Effector memory CD4-positive, alpha-beta T cell (primary cell): ENCODE data around the gene UBASH3B.

Experiments
- DNase-seq, 3 donors: peaks; one replicate each; pipeline ENCODE4 v3.0.0-alpha.2; 2020
- H3K27ac ChIP-seq: 2 replicates; pipeline ENCODE4 v1.7.0; 2013; ENCODE audit warnings: mild to moderate bottlenecking, low read length, moderate library complexity; ENCODE audit not compliant: insufficient read depth, poor library complexity, severe bottlenecking
- H3K27me3 ChIP-seq: replicated peaks from 2 replicates; pipeline ENCODE4 v1.7.0; 2013; ENCODE audit warnings: mild to moderate bottlenecking, low read length; ENCODE audit not compliant: insufficient read depth, control insufficient read depth, poor library complexity, severe bottlenecking
- H3K36me3 ChIP-seq: 2 replicates; pipeline ENCODE4 v1.7.0; 2013; ENCODE audit warnings: mild to moderate bottlenecking, low read length, moderate library complexity; ENCODE audit not compliant: control insufficient read depth, insufficient read depth
- H3K4me1 ChIP-seq: 2 replicates; pipeline ENCODE4 v1.7.0; 2013; ENCODE audit warnings: low read length, mild to moderate bottlenecking; ENCODE audit not compliant: control insufficient read depth, insufficient read depth, poor library complexity, severe bottlenecking
- H3K4me3 ChIP-seq: 2 replicates; pipeline ENCODE4 v1.7.0; 2013; ENCODE audit warnings: low read length, low read depth, mild to moderate bottlenecking; ENCODE audit not compliant: insufficient read depth, poor library complexity, severe bottlenecking
- H3K9me3 ChIP-seq: 2 replicates; pipeline ENCODE4 v1.7.0; 2013; ENCODE audit warnings: mild to moderate bottlenecking, low read length, moderate library complexity; ENCODE audit not compliant: control insufficient read depth

The UBASH3B gene

GRCh38 chr11:122701143-122701542 is 45.6 kb downstream of the UBASH3B start:
- Histone ChIP-seq H3K27me3 (no peaks in the 10 kb centered on the region), H3K4me1 (peaks cover 35% of the 10 kb centered on the region), H3K9me3 (no peaks in the 10 kb centered on the region), H3K27ac (no peak overlapping the region), H3K4me3 (no peak overlapping the region), H3K36me3 (no peaks in the 10 kb centered on the region)
- DNase-seq, result no peak

DNA sequence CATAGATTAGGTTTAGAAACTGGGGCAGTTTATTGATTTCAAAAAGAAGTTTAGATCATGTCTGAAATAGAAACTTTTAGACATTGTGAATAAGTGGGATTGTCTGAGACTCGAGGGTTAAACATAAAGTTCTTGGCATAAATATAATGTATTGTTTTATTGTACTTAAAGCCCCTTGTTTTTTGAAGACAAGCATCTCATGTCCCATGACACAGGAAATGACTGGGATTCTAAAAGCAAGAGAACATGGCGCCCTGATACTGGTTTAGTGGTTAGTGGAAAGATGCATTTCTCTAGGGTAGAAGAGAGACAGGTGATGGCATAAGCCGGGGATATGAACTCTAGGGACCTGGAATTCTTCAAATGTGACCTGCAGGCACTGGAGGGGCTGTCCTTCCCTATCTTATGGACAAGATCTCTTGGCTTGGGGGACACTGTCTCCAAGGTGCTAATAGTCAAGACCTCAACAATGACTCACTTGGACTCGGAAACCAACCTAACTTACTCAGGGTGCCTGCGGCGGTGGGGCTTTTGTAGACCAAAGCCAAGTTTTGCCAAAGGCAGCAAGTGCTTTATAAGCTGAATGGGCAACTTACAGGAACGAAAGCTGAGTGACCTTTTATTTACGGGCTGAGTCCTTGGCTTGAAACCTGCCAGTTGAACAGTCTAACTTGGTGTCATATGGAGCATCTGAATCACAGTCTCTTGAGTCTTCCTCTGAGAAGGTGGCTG is 48.2 kb downstream of the UBASH3B start:
- H3K27ac ChIP-seq, result no peak overlapping the region
- no peak overlapping the region for H3K4me3 ChIP-seq
- no peak for DNase-seq
- no peaks in the 10 kb centered on the region for H3K27me3 ChIP-seq
- no peaks in the 10 kb centered on the region for H3K9me3 ChIP-seq
- peaks cover 9% of the 10 kb centered on the region for H3K4me1 ChIP-seq
- no peaks in the 10 kb centered on the region for H3K36me3 ChIP-seq

DNA sequence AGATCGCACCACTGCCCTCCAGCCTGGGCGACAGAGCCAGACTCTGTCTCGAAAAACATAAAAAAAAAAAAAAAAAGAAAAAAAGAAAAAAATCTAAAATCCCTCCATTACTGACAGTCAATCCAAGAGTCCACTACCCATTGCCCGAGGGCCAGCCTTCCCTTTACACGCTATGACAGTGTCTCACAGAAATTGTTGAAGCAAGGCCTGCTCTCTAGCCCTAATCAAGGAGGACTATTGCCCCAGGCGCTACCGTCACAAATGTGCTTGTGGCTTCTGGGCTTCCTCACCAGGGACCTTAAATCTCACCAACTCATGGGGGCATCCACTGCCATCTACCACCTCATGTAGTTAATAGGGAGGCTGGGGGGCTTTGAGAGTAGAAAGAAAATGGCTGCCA is 49.9 kb downstream of the UBASH3B start:
- no peak overlapping the region for H3K27ac ChIP-seq
- H3K36me3 ChIP-seq, result no peaks in the 10 kb centered on the region
- H3K27me3 ChIP-seq, result no peaks in the 10 kb centered on the region
- H3K4me3 ChIP-seq, result no peak overlapping the region
- peaks cover 6% of the 10 kb centered on the region for H3K4me1 ChIP-seq
- no peak for DNase-seq
- no peaks in the 10 kb centered on the region for H3K9me3 ChIP-seq

DNA sequence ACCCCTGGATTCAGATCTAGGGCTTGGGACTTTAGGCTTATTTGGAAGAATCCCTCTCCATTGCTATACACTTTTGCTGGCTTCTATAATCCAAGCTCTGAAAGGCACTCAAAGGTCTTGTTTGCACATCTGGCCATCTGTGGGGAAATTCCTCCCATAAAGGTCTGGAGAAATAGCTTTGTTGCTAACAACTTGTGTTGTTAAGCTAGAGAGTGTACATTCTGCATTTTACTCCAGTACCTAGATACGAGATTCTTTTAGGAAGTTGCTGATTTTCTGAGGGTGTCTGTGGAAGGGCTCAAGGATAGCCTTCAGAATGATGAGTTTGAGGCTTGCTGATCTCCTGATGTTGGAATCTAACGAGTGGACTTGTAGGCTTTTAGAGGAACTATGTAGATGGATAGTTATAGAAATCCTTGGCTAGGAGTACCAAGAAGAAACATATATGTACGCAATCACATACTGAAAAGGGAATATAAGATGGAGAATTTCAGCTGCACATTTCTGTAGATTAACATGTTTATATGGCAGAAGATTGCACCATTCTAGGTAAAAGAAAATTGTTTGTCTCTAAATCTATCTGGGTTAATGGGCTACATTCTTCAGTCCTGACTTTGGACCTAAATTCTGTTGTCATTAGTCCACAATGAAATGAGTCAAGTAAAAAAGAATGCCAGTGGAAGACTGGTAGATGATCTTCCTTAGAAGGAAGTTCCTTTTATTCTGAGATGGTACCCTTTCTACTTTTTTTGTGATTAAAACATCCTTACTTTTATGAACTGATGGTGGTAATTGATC is 51.0 kb downstream of the UBASH3B start:
- Histone ChIP-seq H3K9me3 (no peaks in the 10 kb centered on the region), H3K27ac (no peak overlapping the region), H3K4me3 (no peak overlapping the region), H3K4me1 (peaks cover 6% of the 10 kb centered on the region), H3K36me3 (no peaks in the 10 kb centered on the region), H3K27me3 (no peaks in the 10 kb centered on the region)
- no peak for DNase-seq

DNA sequence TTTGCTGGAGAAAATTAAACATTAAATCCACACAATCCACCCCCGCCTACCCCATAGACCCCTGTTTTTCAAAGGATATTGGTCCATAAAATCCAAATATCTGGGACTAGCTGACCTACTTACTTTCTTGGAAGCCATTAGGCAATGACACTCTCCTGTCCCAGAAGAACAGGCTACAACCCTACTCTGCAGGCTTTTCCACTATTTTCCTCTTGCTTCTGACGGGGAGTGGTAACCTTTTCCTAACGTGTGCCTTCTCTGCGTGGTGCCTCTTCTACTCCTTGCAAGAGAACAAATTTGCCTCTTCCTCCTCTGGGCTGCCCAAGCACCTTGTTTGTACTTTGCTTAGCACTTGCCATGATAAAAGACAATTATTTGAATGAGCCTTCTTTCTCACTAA is 51.6 kb downstream of the UBASH3B start:
- Histone ChIP-seq H3K36me3 (no peaks in the 10 kb centered on the region), H3K27me3 (no peaks in the 10 kb centered on the region), H3K4me1 (peaks cover 6% of the 10 kb centered on the region), H3K27ac (no peak overlapping the region), H3K4me3 (no peak overlapping the region), H3K9me3 (no peaks in the 10 kb centered on the region)
- DNase-seq, result no peak

DNA sequence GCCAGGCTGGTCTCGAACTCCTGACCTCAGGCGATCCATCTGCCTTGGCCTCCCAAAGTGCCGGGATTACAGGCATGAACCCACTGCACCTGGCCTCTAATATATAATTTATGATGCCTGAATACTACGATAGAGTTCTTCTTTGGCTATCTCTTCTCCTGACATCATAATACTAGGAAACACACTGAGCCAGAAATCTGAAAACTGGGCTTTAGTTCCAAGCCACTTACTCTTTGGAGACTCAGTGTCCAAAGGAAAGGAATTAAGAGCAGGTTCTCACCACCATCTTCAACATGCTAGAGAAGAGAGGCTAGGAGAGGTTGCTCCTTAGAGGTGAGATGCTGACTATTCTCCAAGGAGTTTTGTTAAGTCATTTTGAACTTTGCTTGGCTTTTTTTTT is 52.4 kb downstream of the UBASH3B start:
- no peaks in the 10 kb centered on the region for H3K27me3 ChIP-seq
- H3K27ac ChIP-seq, result no peak overlapping the region
- H3K4me1 ChIP-seq, result peaks cover 6% of the 10 kb centered on the region
- H3K9me3 ChIP-seq, result no peaks in the 10 kb centered on the region
- DNase-seq, result no peak
- H3K36me3 ChIP-seq, result no peaks in the 10 kb centered on the region
- no peak overlapping the region for H3K4me3 ChIP-seq

DNA sequence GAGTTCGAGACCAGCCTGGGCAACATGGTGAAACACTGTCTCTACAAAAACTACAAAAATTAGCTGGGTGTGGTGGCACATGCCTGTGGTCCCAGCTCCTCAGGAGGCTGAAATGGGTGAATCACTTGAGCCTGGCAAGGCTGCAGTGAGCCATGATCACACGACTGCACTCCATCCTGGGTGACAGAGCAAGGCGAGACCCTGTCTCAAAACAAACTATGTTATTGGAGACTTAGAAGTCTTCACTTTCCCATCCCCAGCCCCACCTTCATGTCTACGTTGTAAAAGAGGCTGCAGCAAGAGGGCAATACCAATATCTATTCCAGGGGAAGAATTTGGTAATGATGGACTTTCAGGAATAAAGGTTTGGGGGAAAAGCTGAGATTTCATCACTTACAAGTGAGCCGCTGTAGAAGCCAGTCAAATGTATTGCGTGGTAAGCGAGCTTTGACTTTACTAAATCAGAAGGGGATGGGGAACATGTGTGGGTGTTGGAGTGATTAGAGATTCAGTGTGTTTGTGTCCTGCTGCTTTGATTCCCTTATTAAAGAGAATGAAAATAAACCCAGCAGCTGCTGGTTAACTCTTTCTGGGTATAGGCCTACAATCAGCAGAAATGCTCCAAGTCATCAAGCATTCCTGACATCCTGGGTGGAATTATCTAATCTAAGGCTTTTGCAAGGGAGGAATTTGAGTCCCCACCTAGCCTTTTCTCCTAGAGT is 53.7 kb downstream of the UBASH3B start:
- peaks cover 1% of the 10 kb centered on the region for H3K4me1 ChIP-seq
- no peaks in the 10 kb centered on the region for H3K36me3 ChIP-seq
- no peak overlapping the region for H3K4me3 ChIP-seq
- no peak for DNase-seq
- no peak overlapping the region for H3K27ac ChIP-seq
- H3K27me3 ChIP-seq, result no peaks in the 10 kb centered on the region
- H3K9me3 ChIP-seq, result no peaks in the 10 kb centered on the region

GRCh38 chr11:122711362-122711761 is 55.8 kb downstream of the UBASH3B start:
- no peak overlapping the region for H3K27ac ChIP-seq
- no peaks in the 10 kb centered on the region for H3K9me3 ChIP-seq
- no peak for DNase-seq
- no peaks in the 10 kb centered on the region for H3K36me3 ChIP-seq
- H3K27me3 ChIP-seq, result no peaks in the 10 kb centered on the region
- H3K4me3 ChIP-seq, result no peak overlapping the region
- peaks cover 2% of the 10 kb centered on the region for H3K4me1 ChIP-seq

DNA sequence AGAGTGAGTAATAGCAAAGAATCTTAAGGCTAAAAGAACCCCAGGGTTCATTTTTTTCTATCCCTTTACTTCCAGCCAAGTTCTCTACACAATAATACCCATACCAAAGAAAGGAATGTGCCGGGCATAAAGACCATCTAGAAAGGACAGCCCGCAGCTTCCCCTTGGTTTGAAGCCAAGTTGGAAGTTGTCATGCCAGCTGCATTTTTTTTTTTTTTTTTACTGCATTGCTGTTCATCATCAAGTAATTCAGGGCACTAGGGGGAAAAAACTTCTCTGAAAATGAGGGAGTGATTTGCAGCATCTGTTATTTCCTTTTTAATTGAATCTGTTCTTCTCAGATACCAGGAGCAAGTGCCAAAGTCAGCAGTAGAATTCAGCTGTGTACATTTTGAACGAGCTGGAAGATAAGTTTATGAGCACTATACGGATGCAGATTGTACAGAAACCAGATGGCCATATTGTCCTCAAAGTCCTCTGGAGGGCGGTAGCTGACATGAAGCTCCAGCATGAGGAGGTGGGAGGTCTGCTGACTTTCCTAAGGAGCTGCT is 56.4 kb downstream of the UBASH3B start:
- Histone ChIP-seq H3K27ac (no peak overlapping the region), H3K4me3 (no peak overlapping the region), H3K9me3 (no peaks in the 10 kb centered on the region), H3K27me3 (no peaks in the 10 kb centered on the region), H3K36me3 (no peaks in the 10 kb centered on the region), H3K4me1 (peaks cover 5% of the 10 kb centered on the region)
- no peak for DNase-seq
